ENCODE data around the gene CLSTN2.

The CLSTN2 gene

GRCh38 chr3:139944256-139944910 lies 9.4 kb downstream of the CLSTN2 start:
- no peak for DNase-seq

- no peak for DNase-seq
These were observed 10.4 kb downstream of the CLSTN2 start for GRCh38 chr3:139945386-139945785.

- DNase-seq, result no peak
These were observed 11.0 kb downstream of the CLSTN2 start for GRCh38 chr3:139945942-139946341.

GRCh38 chr3:139948467-139948866 lies 13.5 kb downstream of the CLSTN2 start:
- DNase-seq, result no peak

GRCh38 chr3:139948898-139949297 lies 13.9 kb downstream of the CLSTN2 start:
- DNase-seq, result no peak

- DNase-seq, result no peak
These were observed 18.3 kb downstream of the CLSTN2 start for GRCh38 chr3:139953131-139953910.

- no peak for DNase-seq
These were observed 19.3 kb downstream of the CLSTN2 start for GRCh38 chr3:139954146-139954860.

- no peak for DNase-seq
These were observed 22.9 kb downstream of the CLSTN2 start for GRCh38 chr3:139957844-139958243.

- no peak for DNase-seq
These were observed 34.4 kb downstream of the CLSTN2 start for GRCh38 chr3:139969386-139969785.

- DNase-seq, result no peak
These were observed 35.5 kb downstream of the CLSTN2 start for GRCh38 chr3:139970526-139970925.

- no peak for DNase-seq
These were observed 39.9 kb downstream of the CLSTN2 start for GRCh38 chr3:139974809-139975425.

GRCh38 chr3:139975594-139976365 lies 40.8 kb downstream of the CLSTN2 start:
- DNase-seq, result no peak

- DNase-seq, result no peak
These were observed 44.0 kb downstream of the CLSTN2 start for GRCh38 chr3:139978966-139979365.

- DNase-seq, result no peak
These were observed 45.0 kb downstream of the CLSTN2 start for GRCh38 chr3:139979991-139980390.

GRCh38 chr3:139982404-139982803 lies 47.4 kb downstream of the CLSTN2 start:
- DNase-seq, result no peak

GRCh38 chr3:139985576-139985975 lies 50.6 kb downstream of the CLSTN2 start:
- no peak for DNase-seq

GRCh38 chr3:139987908-139988307 lies 52.9 kb downstream of the CLSTN2 start:
- DNase-seq, result no peak

- DNase-seq, result no peak
These were observed 53.6 kb downstream of the CLSTN2 start for GRCh38 chr3:139988472-139989156.

- DNase-seq, result no peak
These were observed 59.9 kb downstream of the CLSTN2 start for GRCh38 chr3:139994891-139995290.

GRCh38 chr3:140004271-140004670 lies 69.3 kb downstream of the CLSTN2 start:
- no peak for DNase-seq

GRCh38 chr3:140006331-140006730 lies 71.3 kb downstream of the CLSTN2 start:
- DNase-seq, result no peak

GRCh38 chr3:140007081-140007480 lies 72.1 kb downstream of the CLSTN2 start:
- DNase-seq, result no peak

All from GOT3 (cell line).